Left lung (tissue), 10 donors: ENCODE results near the gene MPRIP. TPM values are rescaled to one million over a fixed set of nuclear protein-coding genes. Genes with fewer than 3 reads are reported as not detected.

Experiments used
- ATAC-seq: fragments of 200-7000 bp; cut with Tn5 transposase; one replicate; pipeline ENCODE4 v1.9.1; 2020; ENCODE audit warnings: moderate library complexity
- DNase-seq, 4 donors: peaks; one replicate each; pipeline ENCODE4 v3.0.0-alpha.2; 2013 to 2020
- H3K27ac ChIP-seq, 2 donors: fragments of 200-600 bp; sonication (generic) in 1 of 2; one replicate each; pipeline versions ENCODE4 v1.5.0 to v1.8.0; 2020 to 2021
- H3K27me3 ChIP-seq, 2 donors: fragments of 200-600 bp; sonication (generic) in 1 of 2; one replicate each; pipeline versions ENCODE4 v1.5.0 to v1.8.0; 2020 to 2021
- H3K36me3 ChIP-seq, 2 donors: fragments of 200-600 bp; sonication (generic) in 1 of 2; one replicate each; pipeline versions ENCODE4 v1.5.0 to v1.8.0; 2020 to 2021
- H3K4me1 ChIP-seq, 2 donors: fragments of 200-600 bp; one replicate each; pipeline ENCODE4 v1.8.0; 2021
- H3K4me3 ChIP-seq, 2 donors: fragments of 200-600 bp; sonication (generic) in 1 of 2; one replicate each; pipeline versions ENCODE4 v1.5.0 to v1.8.0; 2020 to 2021; ENCODE audit warnings: mild to moderate bottlenecking in 1 of 2
- H3K9me3 ChIP-seq, 2 donors: fragments of 200-600 bp; sonication (generic) in 1 of 2; one replicate each; pipeline versions ENCODE4 v1.5.0 to v1.8.0; 2020 to 2021
- CTCF ChIP-seq, 2 donors: fragments of 200-600 bp; sonication (generic) in 1 of 2; IDR thresholded peaks; one replicate each; pipeline versions ENCODE4 v1.5.0 to v1.8.0; 2021; ENCODE audit warnings: antibody characterized with exemption in 2 of 2
- intact Hi-C, 2 donors: fragments of 100-400 bp; cut with DNase I; formaldehyde crosslinking; loops; one replicate each; pipeline versions ENCODE4 v1.11.2 to v1.14.2; 2022
- polyA plus RNA-seq, 6 donors: library from polyadenylated mRNA; unstranded; fragments of 120-200 nt; gene quantifications; one replicate each; pipeline ENCODE4 v1.2.1, GENCODE V29; 2013; ENCODE audit not compliant: insufficient read length in 6 of 6
- total RNA-seq, 2 donors: library from RNA; stranded (reverse); fragmentation: NEBNext Ultra II Directional; extraction: Animal tissue kit (Norgen Biotek cat#: 25700); gene quantifications; one replicate each; pipeline ENCODE4 v1.2.1, GENCODE V29; 2021
- donor health status: DM: no; HTN: yes; CAD: no.
- donor health status: DM: no; HTN: no; CAD: no.

MPRIP gene
- total and polyA plus RNA-seq, 8 donors, result 221 to 338 (median 257) TPM

GRCh38 chr17:17050346-17051345, 8.4 kb downstream of the MPRIP start:
- H3K4me1 ChIP-seq, result peaks cover 33 to 72% of the 10 kb centered on the region in 2 donors
- no peaks in the 10 kb centered on the region for H3K9me3 ChIP-seq
- no peak overlapping the region for H3K4me3 ChIP-seq
- no peaks in the 10 kb centered on the region for H3K36me3 ChIP-seq
- no peak for DNase-seq
- no peaks in the 10 kb centered on the region for H3K27me3 ChIP-seq
- no peak overlapping the region for H3K27ac ChIP-seq
- no peak for TF ChIP-seq CTCF (IDR thresholded peaks at IDR 0.05)
- ATAC-seq, result no peak
- intact Hi-C loops, result loop anchor here in 1 of 2 donors (10.0 kb wide), 1 partner anchor 54 kb away; no protein-coding TSS in a partner anchor

GRCh38 chr17:17051380-17051779, 9.1 kb downstream of the MPRIP start:
- Histone ChIP-seq H3K27me3 (no peaks in the 10 kb centered on the region), H3K9me3 (no peaks in the 10 kb centered on the region), H3K27ac (no peak overlapping the region), H3K4me3 (no peak overlapping the region), H3K4me1 (peaks cover 37 to 72% of the 10 kb centered on the region in 2 donors), H3K36me3 (no peaks in the 10 kb centered on the region)
- no peak for TF ChIP-seq CTCF (IDR thresholded peaks at IDR 0.05)
- intact Hi-C loops, result loop anchor here in 1 of 2 donors (10.0 kb wide), 1 partner anchor 53 kb away; no protein-coding TSS in a partner anchor
- ATAC-seq (no peak), DNase-seq (no peak)

GRCh38 chr17:17051791-17052461, 9.7 kb downstream of the MPRIP start:
- DNase-seq, result no peak
- H3K4me1 ChIP-seq, result peaks cover 38 to 71% of the 10 kb centered on the region in 2 donors
- no peak overlapping the region for H3K4me3 ChIP-seq
- no peak for TF ChIP-seq CTCF (IDR thresholded peaks at IDR 0.05)
- peak overlapping the region; percentile 21 to 39 for H3K27ac ChIP-seq
- peak; percentile 29 for ATAC-seq
- no peaks in the 10 kb centered on the region for H3K27me3 ChIP-seq
- H3K9me3 ChIP-seq, result no peaks in the 10 kb centered on the region
- intact Hi-C loops, result loop anchor here in 1 of 2 donors (10.0 kb wide), 1 partner anchor 53 kb away; no protein-coding TSS in a partner anchor
- no peaks in the 10 kb centered on the region for H3K36me3 ChIP-seq

GRCh38 chr17:17052462-17053221, 10.4 kb downstream of the MPRIP start:
- no peaks in the 10 kb centered on the region for H3K9me3 ChIP-seq
- H3K4me1 ChIP-seq, result peaks cover 36 to 74% of the 10 kb centered on the region in 2 donors
- intact Hi-C loops, result loop anchor here in 1 of 2 donors (10.0 kb wide), 1 partner anchor 52 kb away; no protein-coding TSS in a partner anchor
- no peaks in the 10 kb centered on the region for H3K27me3 ChIP-seq
- no peak for TF ChIP-seq CTCF (IDR thresholded peaks at IDR 0.05)
- peak overlapping the region; percentile 21 to 39 for H3K27ac ChIP-seq
- DNase-seq (no peak), ATAC-seq (peak; percentile 54)
- H3K4me3 ChIP-seq, result no peak overlapping the region
- peaks cover 0 to 5% of the 10 kb centered on the region in 2 donors for H3K36me3 ChIP-seq
